Measurements from ENCODE around the gene ZNF540.
"Not testable (repeated sequence)": the region's sequence is repeated elsewhere in the genome, so short reads cannot be mapped to it uniquely, and the experiment has no call there.

The ZNF540 gene

DNA sequence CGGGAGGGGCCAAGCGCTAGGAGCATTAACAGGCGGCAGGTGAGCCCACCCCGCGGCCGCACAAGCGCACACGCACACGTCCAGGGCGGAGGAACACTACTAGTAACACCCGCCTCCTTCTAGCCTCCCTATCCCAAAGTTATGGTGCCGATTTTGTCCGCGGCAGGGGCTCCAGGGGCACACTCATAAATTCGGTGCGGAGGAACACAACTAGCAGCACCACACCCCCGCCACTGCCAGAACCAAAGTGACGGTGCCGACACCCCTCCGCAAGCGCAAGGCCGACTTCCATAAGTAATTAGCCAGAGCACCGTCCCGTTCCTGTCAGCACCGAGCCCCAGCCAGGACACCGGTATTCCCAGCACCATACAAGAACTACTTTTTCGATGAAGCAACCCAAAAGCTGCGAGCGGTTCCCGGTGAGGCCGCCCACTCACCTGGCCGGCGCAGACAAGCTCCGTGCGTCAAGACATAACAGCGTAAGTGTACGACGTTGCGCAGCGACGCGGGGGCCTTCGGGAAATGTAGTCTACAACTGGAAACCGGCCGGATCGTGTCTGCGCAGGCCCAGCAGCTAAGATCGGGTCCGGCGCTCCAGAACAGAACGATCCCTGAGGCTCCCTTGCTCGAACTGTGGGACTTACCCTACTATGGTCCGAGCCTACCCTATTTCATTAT lies at the start of gene ZNF540, which contains the start of gene ZNF571:
Gene ZNF540 (plus strand): TSS at position 573 of the 678 bp plus-strand sequence. CDS start 3,572 bp downstream, outside the sequence.
Gene ZNF571 (minus strand): TSS at position 489 of the 678 bp plus-strand sequence. CDS start 8,116 bp downstream, outside the sequence.
- peak; percentile 92 for DNase-seq

DNA sequence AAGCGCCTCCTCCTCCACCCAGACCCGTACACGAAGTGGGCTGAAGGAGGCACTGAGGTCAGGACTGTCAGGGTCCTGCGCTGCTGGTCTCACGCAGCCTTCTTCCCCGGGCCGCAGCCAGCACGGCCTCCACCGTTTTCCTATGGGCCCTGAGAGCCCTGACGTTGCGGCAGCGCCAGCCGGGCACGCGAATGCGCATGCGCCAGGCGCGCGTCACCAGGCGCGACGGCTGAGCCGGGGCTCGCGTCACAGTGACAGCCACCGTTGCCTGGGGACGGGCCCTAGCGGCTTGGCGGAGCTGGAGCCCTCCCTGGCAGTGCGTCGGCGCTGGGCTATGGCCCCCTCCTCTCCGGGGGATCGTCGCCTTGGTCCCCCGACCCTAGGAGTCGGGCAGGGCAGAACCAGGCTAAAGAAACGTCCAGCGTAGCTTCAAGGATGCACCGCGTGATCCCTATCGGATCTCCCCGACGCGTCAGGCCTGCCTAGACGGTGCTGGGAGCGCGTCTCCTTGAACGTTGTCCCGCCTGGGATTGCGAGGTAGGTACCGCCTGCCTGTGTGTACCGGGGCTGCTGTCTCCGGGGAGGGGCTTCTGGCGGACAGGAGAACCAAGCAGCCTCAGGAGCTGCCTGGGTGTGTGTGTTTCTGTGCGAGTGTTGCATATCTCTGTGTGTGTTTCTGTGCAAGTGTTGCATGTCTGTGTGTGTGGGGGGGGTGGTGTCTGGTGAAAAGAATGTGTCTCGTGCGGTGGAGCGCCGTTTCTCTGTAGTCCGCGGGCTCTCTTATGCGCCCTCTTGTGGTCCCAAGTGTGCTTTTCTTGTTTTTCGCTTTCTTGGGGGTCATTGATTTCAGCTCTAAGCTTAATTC lies 43.3 kb upstream of the ZNF540 start:
- DNase-seq, result peak; percentile 72

DNA sequence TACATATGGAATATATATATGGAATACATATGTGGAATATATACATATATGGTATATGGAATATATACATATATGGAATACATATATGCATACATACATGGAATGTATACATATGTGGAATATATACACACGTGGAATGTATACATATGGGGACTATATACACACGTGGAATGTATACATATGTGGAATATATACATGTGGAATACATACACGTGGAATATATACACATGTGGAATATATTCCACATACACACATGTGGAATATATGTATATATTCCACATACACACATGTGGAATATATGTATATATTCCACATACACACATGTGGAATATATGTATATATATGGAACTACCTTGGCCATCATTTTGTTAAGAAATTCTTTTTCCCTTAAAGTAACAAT lies 31.2 kb upstream of the ZNF540 start:
- DNase-seq, result no peak

DNA sequence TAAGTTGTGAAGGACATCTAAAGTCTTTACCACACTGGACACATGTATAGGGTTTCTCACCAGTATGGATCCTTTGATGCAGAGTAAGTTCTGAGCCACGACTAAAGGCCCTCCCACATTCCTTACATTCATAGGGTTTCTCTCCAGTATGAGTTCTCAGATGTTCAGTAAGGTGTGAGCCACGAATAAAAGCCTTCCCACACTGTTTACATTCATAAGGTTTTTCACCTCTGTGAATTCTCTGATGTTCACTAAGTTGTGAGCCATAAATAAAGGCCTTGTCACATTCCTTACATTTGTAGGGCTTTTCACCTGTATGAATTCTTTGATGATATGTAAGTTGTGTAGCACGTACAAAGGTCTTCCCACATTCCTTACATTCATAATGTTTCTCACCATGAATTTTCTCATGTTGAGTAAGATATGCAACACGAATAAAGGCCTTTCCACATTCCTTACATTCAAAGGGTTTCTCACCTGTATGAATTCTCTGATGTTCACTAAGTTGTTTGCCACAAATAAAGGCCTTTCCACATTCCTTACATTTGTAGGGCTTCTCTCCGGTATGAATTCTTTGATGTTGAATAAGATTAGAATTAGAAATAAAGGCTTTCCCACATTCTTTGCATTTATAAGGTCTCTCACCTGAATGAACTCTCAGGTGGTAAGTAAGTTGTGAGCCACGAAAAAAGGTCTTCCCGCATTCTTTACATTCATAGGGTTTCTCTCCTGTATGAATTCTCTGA lies 29.9 kb upstream of the ZNF540 start:
- DNase-seq, result no peak

DNA sequence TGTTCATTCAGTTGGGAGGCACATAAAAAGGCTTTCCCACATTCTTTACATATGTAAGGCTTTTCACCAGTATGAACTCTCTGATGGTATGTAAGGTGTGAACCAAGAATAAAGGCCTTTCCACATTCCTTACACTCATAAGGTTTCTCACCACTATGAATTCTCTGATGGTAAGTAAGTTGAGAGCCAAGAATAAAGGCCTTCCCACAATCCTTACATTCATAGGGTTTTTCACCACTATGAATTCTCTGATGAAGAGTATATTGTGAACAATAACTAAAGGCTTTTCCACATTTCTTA lies 29.4 kb upstream of the ZNF540 start:
- no peak for DNase-seq

DNA sequence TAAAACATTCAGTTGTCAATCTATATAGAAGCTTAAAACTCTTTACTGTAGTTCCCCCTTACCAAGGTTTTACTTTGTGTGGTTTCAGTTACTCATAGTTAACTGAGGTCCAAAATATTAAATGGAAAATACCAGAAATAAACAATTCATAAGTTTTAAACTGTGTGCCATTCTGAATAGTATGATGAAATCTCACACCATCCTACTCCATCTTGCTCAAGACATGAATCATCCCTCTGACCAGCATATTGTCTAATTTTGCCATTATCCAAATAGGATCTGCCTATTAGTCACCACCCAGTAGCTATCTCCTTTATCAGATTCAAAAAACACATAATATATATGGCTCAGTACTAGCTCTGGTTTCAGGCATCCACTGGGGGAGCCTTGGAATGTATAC lies 22.5 kb upstream of the ZNF540 start:
- DNase-seq, result no peak

DNA sequence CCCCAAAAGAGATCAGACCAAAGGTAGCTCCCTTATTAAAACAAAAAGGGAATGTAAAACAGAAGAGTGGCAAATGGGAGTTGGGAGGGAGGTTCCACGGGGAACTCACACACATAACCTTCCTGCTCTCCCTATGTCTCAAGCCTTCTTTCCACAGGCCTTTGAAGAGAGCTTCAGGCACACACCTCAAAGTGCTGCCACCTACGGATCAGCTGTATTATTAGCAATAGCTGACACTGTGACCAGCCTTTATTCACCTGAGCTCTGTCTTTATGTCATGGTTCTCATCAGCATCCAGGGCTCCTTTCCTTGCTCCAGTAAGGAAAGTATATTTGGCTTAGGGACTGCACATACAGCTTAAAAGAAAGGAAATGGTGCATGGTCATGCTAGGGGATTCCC lies 11.3 kb upstream of the ZNF540 start:
- DNase-seq, result no peak

DNA sequence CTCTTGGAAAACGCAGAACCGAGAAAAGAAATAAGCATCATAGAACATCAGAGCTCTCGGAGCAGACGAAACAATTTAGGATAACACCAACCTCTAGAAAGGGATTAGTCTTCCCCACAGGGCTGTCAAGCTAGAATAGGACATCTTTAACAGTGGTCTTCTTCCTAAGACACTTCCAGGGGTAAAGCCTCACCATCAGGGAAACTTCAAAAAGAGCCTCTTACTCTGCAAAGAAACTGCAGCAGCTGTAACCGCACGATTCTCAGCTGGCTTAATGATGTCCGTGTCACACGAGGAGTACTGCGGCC lies 726 bp upstream of the ZNF540 start:
- no peak for DNase-seq

DNA sequence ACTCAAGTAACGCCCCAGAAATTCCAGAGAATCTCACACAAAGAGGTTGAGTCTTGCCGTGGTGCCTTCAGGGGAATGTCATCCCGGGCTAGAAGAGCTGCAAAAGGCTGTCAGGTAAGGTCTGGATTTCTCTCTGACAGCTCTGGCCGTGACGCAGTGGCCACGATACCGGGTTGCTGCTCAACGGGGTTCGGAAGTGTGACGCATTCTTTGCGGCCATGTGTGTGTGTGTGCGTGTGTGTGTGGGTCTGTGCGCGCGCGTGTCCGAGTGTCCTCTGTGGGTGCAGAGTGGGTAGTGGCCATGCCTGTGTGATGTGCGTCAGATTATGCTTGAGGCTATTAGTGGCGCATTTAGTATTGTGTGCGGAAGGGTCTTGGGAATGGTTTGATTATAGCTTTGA lies 306 bp downstream of the ZNF540 start:
- DNase-seq, result no peak

DNA sequence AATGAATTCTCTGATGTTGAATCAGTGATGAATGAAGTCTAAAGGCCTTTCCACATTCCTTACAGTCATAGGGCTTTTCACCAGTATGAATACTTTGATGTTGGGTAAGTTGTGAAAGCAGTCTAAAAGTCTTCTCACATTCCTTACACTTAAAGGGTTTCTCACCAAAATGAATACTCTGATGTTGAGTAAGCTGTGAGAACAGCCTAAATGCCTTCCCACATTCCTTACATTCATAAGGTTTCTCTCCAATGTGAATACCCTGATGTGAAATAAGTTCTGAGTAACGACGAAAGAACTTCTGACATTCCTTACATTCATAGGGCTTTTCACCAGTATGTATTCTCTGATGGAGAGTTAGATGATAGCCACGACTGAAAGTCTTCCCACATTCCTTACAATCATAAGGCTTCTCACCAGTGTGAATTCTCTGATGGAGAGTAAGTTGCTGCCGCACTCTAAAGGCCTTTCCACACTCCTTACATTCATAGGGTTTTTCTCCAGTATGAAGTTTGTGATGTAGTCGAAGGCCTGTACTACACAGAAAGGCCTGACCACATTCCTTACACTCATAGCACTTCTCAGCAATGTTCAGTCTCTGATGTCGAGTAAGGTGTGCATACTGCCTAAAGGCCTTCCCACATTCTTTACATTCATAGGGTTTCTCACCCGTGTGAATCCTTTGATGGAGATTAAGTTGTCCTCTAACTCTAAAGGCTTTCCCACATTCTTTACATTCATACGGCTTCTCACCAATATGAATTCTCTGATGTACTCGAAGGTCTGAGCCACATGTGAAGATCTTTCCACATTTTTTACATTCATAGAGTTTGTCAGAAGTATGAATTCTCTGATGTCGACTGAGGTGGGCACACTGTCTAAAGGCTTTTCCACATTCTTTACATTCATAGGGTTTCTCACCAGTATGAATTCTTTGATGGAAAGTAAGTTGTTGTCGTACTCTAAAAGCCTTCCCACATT lies 40.7 kb downstream of the ZNF540 start:
- no peak for DNase-seq

DNA sequence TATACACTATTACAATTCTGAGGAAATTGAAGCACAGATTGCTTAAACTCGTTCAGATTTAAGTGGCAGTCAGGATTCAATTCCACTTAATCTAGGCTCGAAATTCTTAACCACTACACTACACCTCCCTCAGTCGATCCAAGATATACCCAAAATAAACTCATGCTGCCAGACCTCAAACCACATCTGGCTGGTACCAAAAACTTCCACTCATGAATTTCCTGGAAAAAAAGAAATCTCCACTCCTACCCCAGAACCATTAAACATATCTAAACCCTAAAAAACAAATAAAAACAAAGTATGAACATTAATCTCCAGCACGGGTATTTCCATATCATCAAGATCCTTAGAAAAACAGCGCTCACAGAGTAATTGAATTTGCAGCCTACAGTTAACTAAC lies 59.4 kb downstream of the ZNF540 start:
- no peak for DNase-seq

DNA sequence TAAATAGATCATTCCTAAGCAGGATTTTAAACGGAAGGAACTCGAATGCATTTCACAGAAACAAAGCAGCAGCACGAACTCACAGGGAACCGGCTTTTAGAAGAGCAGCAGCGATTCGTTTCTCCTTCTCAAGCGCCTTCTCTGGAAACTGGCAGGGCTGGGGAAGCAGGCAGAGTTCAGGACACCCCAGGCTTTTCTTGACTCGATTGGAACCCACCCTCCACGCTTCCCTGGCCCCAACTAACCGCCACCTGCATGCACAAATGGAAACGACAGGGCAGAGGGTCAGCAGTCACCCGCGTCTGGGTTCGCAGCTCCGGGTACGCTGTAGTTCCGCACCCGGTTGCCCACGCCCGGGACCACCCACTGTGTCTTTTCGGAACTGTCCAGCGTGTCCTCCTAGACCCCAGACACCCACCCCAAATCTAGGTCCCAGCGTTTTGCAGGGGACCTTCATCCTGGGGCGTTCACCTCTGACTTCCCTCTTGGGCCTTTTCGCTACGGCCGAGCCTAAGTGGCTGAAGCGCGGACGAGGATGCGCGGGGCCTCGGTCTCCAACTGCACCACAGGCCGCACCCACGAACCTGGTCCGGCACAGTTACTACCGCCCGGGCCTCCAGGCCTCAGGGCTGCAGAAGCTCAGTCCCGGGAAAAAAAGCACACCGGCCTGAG lies 60.1 kb downstream of the ZNF540 start:
- peak; percentile 37 for DNase-seq

DNA sequence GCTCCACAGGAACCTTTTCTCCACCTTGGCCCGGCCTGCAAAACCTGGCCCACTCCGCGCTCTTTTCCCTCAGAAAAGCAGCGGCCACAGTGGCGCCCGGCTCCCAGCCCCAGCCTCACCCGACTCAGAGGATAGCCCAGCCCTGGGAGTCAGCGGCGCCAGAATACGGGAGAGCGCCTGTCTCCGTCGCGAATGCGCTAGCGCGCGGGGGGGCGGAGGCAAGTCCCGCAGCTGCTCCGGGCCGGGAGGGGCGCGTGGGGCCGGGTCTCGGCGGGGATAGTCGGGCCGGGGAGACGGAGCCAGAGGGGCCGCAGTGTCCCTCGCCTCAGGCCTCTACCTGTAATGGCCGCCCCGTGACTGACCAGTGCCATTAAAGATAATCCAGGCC lies 60.6 kb downstream of the ZNF540 start, which contains the start of gene ZFP30:
Gene ZFP30 (minus strand): TSS at position 165 of the 388 bp plus-strand sequence. CDS start 7,643 bp downstream, outside the sequence.
- peak; percentile 88 for DNase-seq

DNA sequence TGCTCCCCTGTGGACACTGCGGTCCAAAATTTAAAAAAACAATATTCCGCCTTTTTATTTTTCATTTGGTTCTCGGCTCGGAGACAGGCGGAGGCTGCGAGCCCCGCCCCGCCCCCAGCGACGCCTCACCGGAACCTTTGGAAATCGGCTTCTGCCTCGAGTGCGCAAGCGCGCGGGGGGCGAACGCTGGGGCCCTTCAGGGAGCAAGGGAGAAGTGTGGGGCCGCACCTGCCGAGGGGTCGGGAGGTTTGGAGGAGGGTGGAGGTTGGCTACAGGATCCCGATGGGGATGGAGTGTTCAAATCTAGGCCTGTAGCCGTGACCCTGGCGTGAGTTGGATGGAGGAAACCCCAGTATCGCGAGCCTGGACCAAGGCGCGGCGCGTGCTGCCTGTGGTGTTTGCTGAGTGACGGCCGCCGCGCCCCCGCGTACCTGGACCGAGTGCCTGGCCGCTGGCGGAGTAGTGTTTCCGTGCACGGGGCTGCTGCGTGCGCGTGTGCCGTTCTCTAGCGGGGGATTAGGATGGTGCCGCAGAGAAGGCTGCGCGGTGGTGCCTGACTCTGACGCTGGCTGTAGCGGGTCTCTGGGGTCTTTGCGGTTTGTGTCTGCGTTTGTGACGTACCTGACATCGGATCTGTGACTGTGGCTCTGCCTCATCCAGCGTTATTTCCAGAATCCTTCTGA lies 61.2 kb downstream of the ZNF540 start:
- DNase-seq, result peak; percentile 88

DNA sequence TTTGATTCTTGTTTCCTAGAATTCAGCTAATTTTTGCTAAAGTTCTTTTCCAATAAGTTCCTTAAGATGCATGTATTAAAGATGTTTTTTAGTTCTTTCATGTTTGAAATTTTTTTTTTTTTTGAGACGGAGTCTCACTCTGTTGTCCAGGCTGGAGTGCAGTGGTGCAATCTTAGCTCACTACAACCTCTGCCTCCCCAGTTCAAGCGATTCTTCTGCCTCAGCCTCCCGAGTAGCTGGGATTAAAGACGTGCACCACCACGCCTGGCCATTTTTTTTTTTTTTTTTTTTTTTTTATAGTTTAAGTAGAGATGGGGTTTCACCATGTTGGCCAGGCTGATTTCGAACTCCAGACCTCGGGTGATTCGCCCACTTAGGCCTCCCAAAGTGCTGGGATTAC lies 62.5 kb downstream of the ZNF540 start:
- DNase-seq, result not testable (repeated sequence)
